Hepatocyte (in vitro differentiated cells): ENCODE measurements around the gene TANC1. TPM values are rescaled to one million over a fixed set of nuclear protein-coding genes. Genes with fewer than 3 reads are reported as not detected.

Source experiments
- DNase-seq: peaks from one replicate; pipeline ENCODE4 v3.0.0-alpha.2; 2016; ENCODE audit warnings: low spot score
- H2AFZ ChIP-seq: fragments of 200-600 bp; sonication (generic); 2 replicates; pipeline ENCODE4 v1.6.0; 2016; ENCODE audit warnings: antibody characterized with exemption, mild to moderate bottlenecking
- H3K27ac ChIP-seq: fragments of 200-600 bp; sonication (generic); 2 replicates; pipeline ENCODE4 v1.5.1; 2016; ENCODE audit warnings: mild to moderate bottlenecking
- H3K27me3 ChIP-seq: fragments of 200-600 bp; sonication (generic); 2 replicates; pipeline ENCODE4 v1.6.1; 2016
- H3K36me3 ChIP-seq: fragments of 200-600 bp; sonication (generic); replicated peaks from 2 replicates; pipeline ENCODE4 v1.5.1; 2016; ENCODE audit warnings: low read depth; ENCODE audit not compliant: insufficient read depth
- H3K4me1 ChIP-seq: fragments of 200-600 bp; sonication (generic); 2 replicates; pipeline ENCODE4 v1.5.1; 2016; ENCODE audit warnings: mild to moderate bottlenecking, moderate library complexity; ENCODE audit not compliant: insufficient read depth
- H3K4me2 ChIP-seq: fragments of 200-600 bp; sonication (generic); 2 replicates; pipeline ENCODE4 v1.6.0; 2016
- H3K4me3 ChIP-seq: fragments of 200-600 bp; sonication (generic); 2 replicates; pipeline ENCODE4 v1.5.1; 2016; ENCODE audit warnings: mild to moderate bottlenecking
- H3K79me2 ChIP-seq: fragments of 200-600 bp; sonication (generic); 2 replicates; pipeline ENCODE4 v1.6.0; 2017; ENCODE audit warnings: mild to moderate bottlenecking
- H3K9me2 ChIP-seq: fragments of 200-600 bp; sonication (generic); replicated peaks from 2 replicates; pipeline ENCODE4 v1.6.0; 2017; ENCODE audit warnings: mild to moderate bottlenecking; ENCODE audit not compliant: insufficient read depth
- H3K9me3 ChIP-seq: fragments of 200-600 bp; sonication (generic); 2 replicates; pipeline ENCODE4 v1.5.1; 2016; ENCODE audit warnings: low read depth, mild to moderate bottlenecking
- H4K20me1 ChIP-seq: fragments of 200-600 bp; sonication (generic); 2 replicates; pipeline ENCODE4 v1.6.0; 2016; ENCODE audit warnings: mild to moderate bottlenecking; ENCODE audit not compliant: insufficient read depth, poor library complexity, severe bottlenecking
- CTCF ChIP-seq: fragments of 200-600 bp; sonication (generic); IDR thresholded peaks from 2 replicates; pipeline ENCODE4 v1.5.1; 2016; ENCODE audit warnings: antibody characterized with exemption, mild to moderate bottlenecking; ENCODE audit not compliant: poor library complexity
- EZH2 ChIP-seq: fragments of 200-600 bp; sonication (generic); IDR thresholded peaks from 2 replicates; pipeline ENCODE4 v1.6.1; 2016; ENCODE audit warnings: antibody characterized with exemption, mild to moderate bottlenecking, borderline replicate concordance
- EZH2phosphoT487 ChIP-seq: fragments of 200-600 bp; sonication (generic); IDR thresholded peaks from one replicate; pipeline ENCODE4 v1.6.1; 2018; ENCODE audit warnings: antibody characterized with exemption, mild to moderate bottlenecking, low read depth, moderate library complexity; ENCODE audit not compliant: unreplicated experiment, severe bottlenecking
- WGBS: methylation state at CpG from one replicate; pipeline ENCODE4 v1.1.6; 2016; ENCODE audit warnings: low lambda C conversion rate; ENCODE audit errors: missing lambda C conversion rate; 5-methylcytosine and 5-hydroxymethylcytosine counted together
- polyA plus RNA-seq: library from polyadenylated mRNA; unstranded; fragments of >200 nt; fragmentation: Nextera tagmentation; extraction: Ambion mirVana; gene quantifications from 2 replicates; pipeline ENCODE4 v1.2.1, GENCODE V29; 2016
- total RNA-seq: library from RNA; depleted of rRNA; stranded (reverse); fragments of >200 nt; gene quantifications from 2 replicates; pipeline ENCODE4 v1.2.3, GENCODE V29; 2014

The TANC1 gene
- total and polyA plus RNA-seq, 2 experiments from 2014 or later: 8.3 to 18.5 TPM

- Histone ChIP-seq H3K4me3 (no peak overlapping the region), H3K4me2 (no peak overlapping the region), H2AFZ (no peak overlapping the region), H3K4me1 (peaks cover 45% of the 10 kb centered on the region), H3K9me2 (no peaks in the 10 kb centered on the region), H3K27ac (peak overlapping the region; percentile 13), H4K20me1 (no peaks in the 10 kb centered on the region), H3K79me2 (no peaks in the 10 kb centered on the region), H3K36me3 (no peaks in the 10 kb centered on the region), H3K9me3 (no peaks in the 10 kb centered on the region), H3K27me3 (no peaks in the 10 kb centered on the region)
- DNase-seq: no peak
- WGBS: 70% methylated on average over 5 of the region's 5 CpGs
- TF ChIP-seq CTCF (no peak), EZH2 (no peak), EZH2phosphoT487 (no peak)
Observed at GRCh38 chr2:159151198-159152127, 183.0 kb downstream of the TANC1 start.

DNA sequence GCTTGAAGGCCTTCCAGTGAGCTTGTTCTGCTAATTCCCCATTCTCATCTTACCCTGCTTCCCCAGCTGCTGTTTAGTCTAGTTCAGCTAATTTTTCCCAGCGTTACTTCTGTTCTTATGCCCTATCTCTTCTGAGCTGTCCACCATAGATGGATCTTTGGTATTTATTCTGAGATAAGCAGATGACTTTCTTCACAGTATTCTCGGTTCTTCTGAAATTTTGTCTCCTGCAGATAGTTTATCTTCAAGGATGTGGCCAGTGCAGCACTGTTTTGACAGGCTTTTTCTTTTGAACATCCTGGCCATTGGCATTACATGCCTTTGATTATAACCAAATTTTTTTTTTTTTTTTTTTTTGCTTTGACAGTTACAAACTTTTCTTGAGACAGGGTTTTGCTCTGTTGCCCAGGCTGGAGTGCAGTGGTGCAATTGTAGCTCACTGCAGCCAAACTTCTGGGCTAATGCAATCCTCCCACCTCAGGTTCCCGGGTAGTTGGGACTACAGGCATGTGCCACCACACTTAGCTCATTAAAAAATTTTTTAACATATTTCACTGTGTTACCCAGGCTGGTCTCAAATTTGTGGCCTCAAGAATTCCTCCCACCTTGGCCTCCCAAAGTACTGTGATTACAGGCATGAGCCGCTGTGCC, 183.8 kb downstream of the TANC1 start:
- peaks cover 51% of the 10 kb centered on the region for H3K4me1 ChIP-seq
- DNase-seq: no peak
- no peaks in the 10 kb centered on the region for H4K20me1 ChIP-seq
- H3K4me3 ChIP-seq: no peak overlapping the region
- no peaks in the 10 kb centered on the region for H3K27me3 ChIP-seq
- H3K9me3 ChIP-seq: no peaks in the 10 kb centered on the region
- no peaks in the 10 kb centered on the region for H3K36me3 ChIP-seq
- no peak overlapping the region for H3K4me2 ChIP-seq
- no peaks in the 10 kb centered on the region for H3K9me2 ChIP-seq
- peak overlapping the region; percentile 13 for H3K27ac ChIP-seq
- H3K79me2 ChIP-seq: no peaks in the 10 kb centered on the region
- 62% methylated on average over 4 of the region's 4 CpGs for WGBS
- TF ChIP-seq EZH2 (no peak), EZH2phosphoT487 (no peak), CTCF (no peak)
- no peak overlapping the region for H2AFZ ChIP-seq

GRCh38 chr2:159153063-159153462, 184.6 kb downstream of the TANC1 start:
- Histone ChIP-seq H3K4me2 (no peak overlapping the region), H3K27me3 (no peaks in the 10 kb centered on the region), H2AFZ (no peak overlapping the region), H3K27ac (no peak overlapping the region), H3K9me3 (no peaks in the 10 kb centered on the region), H3K4me1 (peaks cover 51% of the 10 kb centered on the region), H3K9me2 (no peaks in the 10 kb centered on the region), H4K20me1 (no peaks in the 10 kb centered on the region), H3K79me2 (no peaks in the 10 kb centered on the region), H3K36me3 (no peaks in the 10 kb centered on the region), H3K4me3 (no peak overlapping the region)
- WGBS: 78% methylated on average over 4 of the region's 4 CpGs
- no peak for DNase-seq
- TF ChIP-seq EZH2 (no peak), CTCF (no peak), EZH2phosphoT487 (no peak)
